Liver (tissue), 3 donors: Measurements from ENCODE around the gene PGR.

Experiments
- CTCF ChIP-seq: fragments of 150-350 bp; IDR thresholded peaks from 2 replicates; pipeline ENCODE4 v1.5.1; 2017; ENCODE audit warnings: improper control_type of control experiment, low read depth, low read length; ENCODE audit not compliant: missing input control
- HNF4G ChIP-seq: IDR thresholded peaks from 2 replicates; pipeline ENCODE4 v1.6.1; 2016; ENCODE audit warnings: antibody characterized with exemption
- NR2F2 ChIP-seq: IDR thresholded peaks from 2 replicates; pipeline ENCODE4 v1.6.1; 2016; ENCODE audit warnings: antibody characterized with exemption
- RAD21 ChIP-seq, 2 donors: IDR thresholded peaks; 2 replicates each; pipeline ENCODE4 v1.6.1; 2016; ENCODE audit warnings: antibody characterized with exemption in 2 of 2, mild to moderate bottlenecking in 2 of 2
- REST ChIP-seq: IDR thresholded peaks from 2 replicates; pipeline ENCODE4 v1.6.1; 2016; ENCODE audit warnings: antibody characterized with exemption, mild to moderate bottlenecking
- TAF1 ChIP-seq: conservative IDR thresholded peaks from 2 replicates; pipeline ENCODE4 v1.6.1; 2016; ENCODE audit warnings: antibody characterized with exemption, mild to moderate bottlenecking
- donor health status: healthy.
- donor health status: healthy.

GRCh38 chr11:100984668-100985067 is 144.9 kb downstream of the PGR start:
- TF ChIP-seq CTCF (no peak), TAF1 (no peak), HNF4G (no peak), REST (no peak), NR2F2 (no peak), RAD21 (IDR thresholded peaks at IDR 0.05) (no peak)
